ENCODE measurements around the gene SNX5.

- no peak for TF ChIP-seq CTCF (IDR thresholded peaks at IDR 0.05)
- TF ChIP-seq EP300 (IDR thresholded peaks at IDR 0.05): no peak
- no peak for TF ChIP-seq POLR2A (IDR thresholded peaks at IDR 0.05; ENCODE audit: low read depth)
- TF ChIP-seq POLR2AphosphoS5 (IDR thresholded peaks at IDR 0.05): no peak
Observed at GRCh38 chr20:17893445-17893844, 75.1 kb downstream of the SNX5 start.
